HCT116 (cell line): ENCODE data around the gene CENATAC. TPM values are rescaled to one million over a fixed set of nuclear protein-coding genes. Genes with fewer than 3 reads are reported as not detected.

Experiments used
- ATAC-seq: fragments of 200-7000 bp; cut with Tn5 transposase; 2 replicates; pipeline ENCODE4 v1.9.1; 2020; ENCODE audit warnings: mild to moderate bottlenecking, moderate library complexity
- BruUV-seq: library from RNA; stranded (reverse); fragments of 400-500 nt; replicated peaks from 2 replicates; lab custom pipeline; 2021; lab: Mats Ljungman, UMichigan
- CTCF ChIA-PET: fragments of 300-600 bp; sonication (Branson Sonifier 250); formaldehyde crosslinking; loops from one replicate; lab custom pipeline; 2021; ENCODE audit warnings: antibody characterized with exemption; lab: Charles Lee
- POLR2A ChIA-PET: fragments of 300-600, 350-600 bp; sonication (Branson Sonifier 250); formaldehyde crosslinking; loops from one replicate; lab custom pipeline; 2021; ENCODE audit warnings: antibody characterized with exemption; lab: Charles Lee
- RAD21 ChIA-PET, 2 experiments: fragments of 300-600 bp; sonication (Branson Sonifier 250); formaldehyde crosslinking; loops; one replicate each; lab custom pipeline; 2023; ENCODE audit warnings: low total read pairs in 2 of 2; ENCODE audit not compliant: uncharacterized antibody in 2 of 2, unreplicated experiment in 2 of 2, low non-redundant PET in 1 of 2; lab: Charles Lee
- DNase-seq: peaks from one replicate; pipeline ENCODE4 v3.0.0-alpha.2; 2010; ENCODE audit warnings: low read depth, low spot score
- H2AFZ ChIP-seq: fragments of 200-600 bp; shearing (Covaris generic), sonication (generic); 2 replicates; pipeline ENCODE4 v1.6.1; 2017; ENCODE audit warnings: low read depth, mixed run types, mixed read lengths, antibody characterized with exemption, low read length; ENCODE audit not compliant: poor library complexity, severe bottlenecking
- H3K27ac ChIP-seq: 2 replicates; pipeline ENCODE4 v1.5.1; 2012; ENCODE audit warnings: low read depth, low read length
- H3K27me3 ChIP-seq: fragments of 200-600 bp; sonication (generic); 2 replicates; pipeline ENCODE4 v1.6.1; 2016; ENCODE audit warnings: mixed run types, low read length, mixed read lengths; ENCODE audit not compliant: insufficient read depth
- H3K36me3 ChIP-seq, 2 experiments: fragments of 200-500 bp in 1 of 2; fragments of 200-600 bp in 1 of 2; sonication (Bioruptor generic) in 1 of 2; sonication (generic) in 1 of 2; 2 replicates each; pipeline versions ENCODE4 v1.5.1 to v1.6.1; 2014 to 2016; ENCODE audit warnings: low read length in 2 of 2, inconsistent platforms in 1 of 2, mixed read lengths in 1 of 2, mixed run types in 1 of 2; ENCODE audit not compliant: insufficient read depth in 2 of 2, control insufficient read depth in 1 of 2
- H3K4me1 ChIP-seq, 2 experiments: fragments of 200-600 bp in 1 of 2; sonication (generic) in 1 of 2; 2 replicates each; pipeline versions ENCODE4 v1.5.1 to v1.6.1; 2012 to 2017; ENCODE audit warnings: low read length in 2 of 2, inconsistent platforms in 1 of 2, mild to moderate bottlenecking in 1 of 2, mixed read lengths in 1 of 2, mixed run types in 1 of 2, moderate library complexity in 1 of 2; ENCODE audit not compliant: insufficient read depth in 2 of 2, control insufficient read depth in 1 of 2
- H3K4me2 ChIP-seq: fragments of 200-600 bp; sonication (generic); 2 replicates; pipeline ENCODE4 v1.6.1; 2017; ENCODE audit warnings: mixed run types, low read length, mixed read lengths
- H3K4me3 ChIP-seq, 2 experiments: fragments of 200-600 bp in 1 of 2; sonication (generic) in 1 of 2; replicated peaks in 1 of 2; 2 replicates each; pipeline ENCODE4 v1.5.1; 2011 to 2016; ENCODE audit warnings: low read length in 2 of 2, control low read depth in 1 of 2, low read depth in 1 of 2, mild to moderate bottlenecking in 1 of 2, mixed read lengths in 1 of 2, mixed run types in 1 of 2
- H3K79me2 ChIP-seq: fragments of 200-600 bp; sonication (generic); 2 replicates; pipeline ENCODE4 v1.6.1; 2017; ENCODE audit warnings: mild to moderate bottlenecking, mixed run types, low read length, moderate library complexity, mixed read lengths; ENCODE audit not compliant: insufficient read depth
- H3K9ac ChIP-seq: fragments of 200-600 bp; sonication (generic); 2 replicates; pipeline ENCODE4 v1.6.1; 2016; ENCODE audit warnings: low read length, mixed read lengths
- H3K9me2 ChIP-seq: fragments of 200-600 bp; sonication (generic), shearing (Covaris generic); 2 replicates; pipeline ENCODE4 v1.6.1; 2017; ENCODE audit warnings: mixed run types, mild to moderate bottlenecking, moderate library complexity; ENCODE audit not compliant: insufficient read depth
- H3K9me3 ChIP-seq, 2 experiments: fragments of 200-500 bp in 1 of 2; fragments of 200-600 bp in 1 of 2; sonication (Bioruptor generic) in 1 of 2; sonication (generic) in 1 of 2; 2 replicates each; pipeline ENCODE4 v1.6.1; 2014 to 2017; ENCODE audit warnings: low read length in 2 of 2, mixed read lengths in 2 of 2, inconsistent platforms in 1 of 2, low read depth in 1 of 2, mild to moderate bottlenecking in 1 of 2, mixed run types in 1 of 2, moderate library complexity in 1 of 2; ENCODE audit not compliant: control insufficient read depth in 1 of 2, insufficient read depth in 1 of 2
- H4K20me1 ChIP-seq: fragments of 200-600 bp; sonication (generic), shearing (Covaris generic); 2 replicates; pipeline ENCODE4 v1.6.1; 2017; ENCODE audit warnings: mixed run types, mild to moderate bottlenecking, moderate library complexity; ENCODE audit not compliant: insufficient read depth
- ATF3 ChIP-seq: IDR thresholded peaks from 2 replicates; pipeline ENCODE4 v1.6.1; 2012
- CTCF ChIP-seq, 3 experiments: fragments of 200-600 bp in 1 of 3; sonication (generic) in 1 of 3; IDR thresholded peaks in 2 of 3; conservative IDR thresholded peaks in 1 of 3; 2 replicates each; pipeline ENCODE4 v1.5.1; 2012 to 2017; ENCODE audit warnings: low read depth in 2 of 3, low read length in 2 of 3, antibody characterized with exemption in 1 of 3, borderline replicate concordance in 1 of 3, control low read depth in 1 of 3, mild to moderate bottlenecking in 1 of 3, mixed read lengths in 1 of 3, mixed run types in 1 of 3, moderate library complexity in 1 of 3; ENCODE audit not compliant: insufficient read depth in 1 of 3
- EGR1 ChIP-seq: IDR thresholded peaks from 2 replicates; pipeline ENCODE4 v1.6.1; 2012; ENCODE audit warnings: low read depth
- ELF1 ChIP-seq: IDR thresholded peaks from 2 replicates; pipeline ENCODE4 v1.6.1; 2012; ENCODE audit warnings: low read depth, borderline replicate concordance
- EZH2 ChIP-seq: fragments of 200-600 bp; sonication (generic); IDR thresholded peaks from 2 replicates; pipeline ENCODE4 v1.6.1; 2017; ENCODE audit warnings: antibody characterized with exemption, mixed run types
- EZH2phosphoT487 ChIP-seq: fragments of 200-600 bp; IDR thresholded peaks from 2 replicates; pipeline ENCODE4 v1.6.1; 2018; ENCODE audit warnings: antibody characterized with exemption, borderline replicate concordance
- POLR2A ChIP-seq: IDR thresholded peaks from 2 replicates; pipeline ENCODE4 v1.7.0; 2011; ENCODE audit warnings: borderline replicate concordance; ENCODE audit not compliant: insufficient read depth, insufficient read length; ENCODE audit errors: extremely low read depth
- POLR2AphosphoS5 ChIP-seq: IDR thresholded peaks from 2 replicates; pipeline ENCODE4 v1.6.1; 2011; ENCODE audit warnings: mild to moderate bottlenecking, low read depth, low read length, moderate library complexity
- RAD21 ChIP-seq: IDR thresholded peaks from 2 replicates; pipeline ENCODE4 v1.6.1; 2012; ENCODE audit warnings: low read depth, mild to moderate bottlenecking
- REST ChIP-seq: IDR thresholded peaks from 2 replicates; pipeline ENCODE4 v1.6.1; 2012; ENCODE audit warnings: low read depth
- TCF7L2 ChIP-seq: IDR thresholded peaks from 2 replicates; pipeline ENCODE4 v1.7.0; 2011; ENCODE audit warnings: borderline replicate concordance, inconsistent platforms; ENCODE audit not compliant: insufficient read depth, insufficient read length; ENCODE audit errors: extremely low read depth
- YY1 ChIP-seq: IDR thresholded peaks from 2 replicates; pipeline ENCODE4 v1.6.1; 2011; ENCODE audit warnings: low read length, low read depth, moderate library complexity, mild to moderate bottlenecking; ENCODE audit not compliant: insufficient replicate concordance; ENCODE audit errors: extremely low read depth
- intact Hi-C: fragments of 100-400 bp; cut with micrococcal nuclease; formaldehyde crosslinking; loops from 2 replicates; pipeline ENCODE4 v1.10.0; 2022
- total RNA-seq: library from RNA; stranded (reverse); gene quantifications from one replicate; pipeline ENCODE4 v1.2.1, GENCODE V29; 2021; ENCODE audit not compliant: unreplicated experiment

CENATAC gene
- total RNA-seq, 1 experiment from 2014 or later: 28.9 TPM

- Histone ChIP-seq H3K27me3 (no peaks in the 10 kb centered on the region), H3K9me2 (no peaks in the 10 kb centered on the region), H3K27ac (peak overlapping the region; percentile 96; the same call in 1 of the 2 replicates), H3K4me1 (peaks cover 16 to 24% of the 10 kb centered on the region in 2 experiments; a peak in 3 of 4 replicates), H3K9me3 (no peaks in the 10 kb centered on the region), H3K36me3 (peaks cover 33 to 65% of the 10 kb centered on the region in 2 experiments), H4K20me1 (no peaks in the 10 kb centered on the region), H3K9ac (no peak overlapping the region), H3K4me3 (no peak overlapping the region), H3K79me2 (peaks cover 52% of the 10 kb centered on the region), H2AFZ (no peak overlapping the region), H3K4me2 (no peak overlapping the region; the same call in 1 of the 2 replicates)
- POLR2A ChIA-PET: interaction anchor here (0.6 to 1.5 kb wide), 3 partner anchors 13 to 106 kb away, joined by 3 read pairs; partner anchors contain the start of gene HINFP
- CTCF ChIA-PET: interaction anchor here (1.6 kb wide), 1 partner anchor 325 kb away, joined by 5 read pairs; no protein-coding TSS in a partner anchor
- DNase-seq: no peak
- TF ChIP-seq YY1 (no peak), EZH2phosphoT487 (no peak), POLR2AphosphoS5 (peak; percentile 55), ELF1 (no peak), ATF3 (no peak), REST (no peak), RAD21 (peak; percentile 45), TCF7L2 (no peak), EZH2 (no peak), CTCF (IDR thresholded peaks at IDR 0.05 in 2 of 3, conservative IDR thresholded peaks at IDR 0.05 in 1 of 3; ENCODE audit: borderline replicate concordance in 1 of 3, insufficient read depth in 1 of 3, low read depth in 2 of 3, low read length in 2 of 3) (peak; percentile 32 to 45 (median 36); a peak in 4 of 6 replicates), POLR2A (no peak), EGR1 (0 out of 2 replicates have a peak, but pooled peaks have one; percentile 7)
- RAD21 ChIA-PET: no interaction called here
- intact Hi-C loops: loop anchor here (5.0 kb wide), 1 partner anchor 103 kb away; no protein-coding TSS in a partner anchor
- BruUV-seq: no TSS peak
- ATAC-seq: peak; percentile 39
Measured at GRCh38 chr11:119015054-119015611, 17.2 kb downstream of the CENATAC start.
